Measurements from ENCODE around the gene UBAP1.
"Not testable (repeated sequence)": the region's sequence is repeated elsewhere in the genome, so short reads cannot be mapped to it uniquely, and the experiment has no call there.

Gene UBAP1

DNA sequence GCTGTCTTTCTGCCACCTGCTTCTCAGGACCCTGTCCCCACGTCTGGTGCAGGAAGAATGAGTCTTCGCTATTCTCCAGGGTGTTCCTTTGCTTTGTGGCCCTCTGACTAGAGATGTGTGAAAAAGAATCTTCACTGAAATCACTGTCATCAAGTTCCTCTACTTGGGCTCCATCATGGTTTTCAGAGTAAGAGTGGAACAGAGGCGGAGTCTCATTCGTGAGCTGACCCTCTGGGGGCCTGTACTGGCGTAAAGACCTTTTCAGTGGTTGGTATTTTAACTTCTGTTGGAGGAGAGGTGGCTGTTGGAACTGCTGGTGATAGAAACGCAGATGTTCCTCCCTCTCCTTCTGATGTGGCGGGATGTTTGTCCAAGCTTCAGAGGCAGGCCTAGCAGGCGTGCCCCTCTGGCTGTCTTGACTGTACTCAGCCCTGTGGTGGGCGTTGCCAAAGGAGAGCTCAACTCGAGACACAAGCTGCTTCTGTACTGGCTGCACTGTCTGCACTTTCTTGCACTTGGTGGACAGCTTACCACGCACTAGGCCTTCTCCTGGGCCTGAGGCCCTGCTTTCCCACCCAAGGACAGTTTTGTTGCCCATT is 78.2 kb downstream of the UBAP1 start:
- in situ Hi-C loops (cut with HindIII; ENCODE audit: low sequenced_read_pairs) = no loop called here

GRCh38 chr9:34259315-34259714 is 80.5 kb downstream of the UBAP1 start:
- in situ Hi-C loops (cut with HindIII; ENCODE audit: low sequenced_read_pairs) = no loop called here

DNA sequence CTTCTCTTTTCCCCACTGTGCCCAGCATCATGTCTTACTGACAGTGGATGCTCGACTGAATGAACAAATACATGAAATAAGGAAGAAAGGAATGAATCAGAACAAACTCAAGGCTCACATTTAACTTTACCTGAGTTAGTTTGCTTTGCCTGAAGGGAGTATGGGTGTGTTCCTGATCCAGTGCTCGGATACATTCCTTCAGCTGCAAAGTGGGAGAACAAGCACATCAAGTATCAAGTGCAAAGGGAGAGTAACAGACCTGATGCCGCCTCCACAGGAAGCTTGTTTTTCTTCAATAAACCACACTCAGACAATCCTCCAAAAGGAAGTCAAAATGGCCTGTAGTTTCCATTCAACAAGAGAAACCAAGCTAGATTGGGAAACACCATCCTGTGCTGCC is 84.1 kb downstream of the UBAP1 start:
- in situ Hi-C loops (cut with HindIII; ENCODE audit: low sequenced_read_pairs) = no loop called here

DNA sequence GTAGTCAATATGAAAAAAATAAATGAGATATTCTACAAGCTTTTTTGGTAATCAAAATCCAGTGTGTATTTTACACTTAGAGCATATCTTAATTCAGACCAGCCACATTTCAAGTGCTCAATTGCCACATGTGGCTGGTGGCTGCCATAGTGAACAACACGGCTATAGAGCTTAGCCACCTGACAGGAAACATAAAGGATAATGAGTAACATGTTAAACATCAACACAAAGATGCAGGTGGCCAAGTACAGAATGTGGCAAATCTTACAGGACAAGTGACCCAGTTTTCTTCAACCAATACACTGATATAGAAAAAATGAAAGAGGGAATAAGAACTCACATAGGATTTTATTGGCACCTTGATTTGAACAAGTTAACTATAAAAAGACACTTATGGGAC is 88.8 kb downstream of the UBAP1 start:
- in situ Hi-C loops (cut with HindIII; ENCODE audit: low sequenced_read_pairs) = no loop called here

GRCh38 chr9:34271265-34272006 is 92.6 kb downstream of the UBAP1 start:
- in situ Hi-C loops (cut with HindIII; ENCODE audit: low sequenced_read_pairs) = no loop called here

- in situ Hi-C loops (cut with HindIII; ENCODE audit: low sequenced_read_pairs) = no loop called here
Measured at GRCh38 chr9:34272101-34272541, 93.3 kb downstream of the UBAP1 start.

GRCh38 chr9:34273588-34273987 is 94.7 kb downstream of the UBAP1 start:
- in situ Hi-C loops (cut with HindIII; ENCODE audit: low sequenced_read_pairs) = not testable (repeated sequence)

DNA sequence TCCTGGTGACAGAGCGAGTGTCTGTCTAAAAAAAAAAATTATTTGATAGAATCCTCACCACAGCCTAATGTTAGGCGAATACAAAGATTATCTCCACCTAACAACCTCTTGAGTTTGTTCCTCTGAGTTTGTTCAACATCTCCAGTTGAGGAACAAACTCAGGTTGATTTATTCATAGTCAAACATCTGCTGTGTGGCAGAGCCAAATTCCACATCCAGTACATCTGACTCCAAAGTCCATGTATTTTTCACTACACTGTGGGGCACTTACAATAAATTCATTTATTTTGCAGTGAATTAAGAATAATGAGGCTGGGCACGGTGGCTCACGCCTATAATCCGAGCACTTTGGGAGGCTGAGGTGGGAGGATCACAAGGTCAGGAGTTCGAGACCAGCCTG is 97.0 kb downstream of the UBAP1 start:
- in situ Hi-C loops (cut with HindIII; ENCODE audit: low sequenced_read_pairs) = no loop called here

DNA sequence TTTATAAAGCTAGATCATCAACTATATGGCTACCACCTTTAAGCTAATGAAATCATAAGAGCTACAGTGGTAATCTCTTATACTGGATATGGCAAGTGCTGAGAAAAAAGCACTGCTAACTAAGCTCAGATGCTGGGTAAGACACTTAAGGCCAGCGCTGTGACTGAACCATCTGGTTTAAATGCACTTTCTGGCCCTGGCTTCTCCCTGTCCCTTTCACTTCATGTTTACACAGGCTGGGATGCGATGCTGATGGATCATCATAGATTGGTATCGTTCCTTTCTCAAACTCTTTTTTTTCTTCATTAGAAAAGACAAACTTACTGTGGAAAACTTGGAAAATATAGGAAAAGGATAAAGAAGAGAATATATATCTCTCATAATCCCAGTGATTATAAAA is 97.9 kb downstream of the UBAP1 start:
- in situ Hi-C loops (cut with HindIII; ENCODE audit: low sequenced_read_pairs) = no loop called here

- in situ Hi-C loops (cut with HindIII; ENCODE audit: low sequenced_read_pairs) = no loop called here
Measured at GRCh38 chr9:34279411-34279810, 100.6 kb downstream of the UBAP1 start.

DNA sequence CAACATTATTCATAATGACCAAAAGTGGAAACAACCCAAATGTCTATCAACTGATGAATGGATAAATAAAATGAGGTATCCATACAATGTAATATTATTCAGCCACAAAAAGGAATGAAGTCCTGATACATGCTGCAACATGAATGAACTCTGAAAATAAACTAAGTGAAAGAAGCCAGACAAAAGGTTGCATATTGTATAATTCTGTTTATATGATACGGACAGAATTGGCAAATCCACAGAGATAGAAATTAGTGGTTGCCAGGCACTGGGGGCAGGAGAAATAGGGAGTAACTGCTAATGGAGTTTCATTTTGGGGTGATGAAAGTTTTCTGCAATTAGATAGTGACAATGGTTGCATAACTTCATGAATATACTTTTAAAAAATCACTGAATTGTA is 103.3 kb downstream of the UBAP1 start:
- in situ Hi-C loops (cut with HindIII; ENCODE audit: low sequenced_read_pairs) = no loop called here

DNA sequence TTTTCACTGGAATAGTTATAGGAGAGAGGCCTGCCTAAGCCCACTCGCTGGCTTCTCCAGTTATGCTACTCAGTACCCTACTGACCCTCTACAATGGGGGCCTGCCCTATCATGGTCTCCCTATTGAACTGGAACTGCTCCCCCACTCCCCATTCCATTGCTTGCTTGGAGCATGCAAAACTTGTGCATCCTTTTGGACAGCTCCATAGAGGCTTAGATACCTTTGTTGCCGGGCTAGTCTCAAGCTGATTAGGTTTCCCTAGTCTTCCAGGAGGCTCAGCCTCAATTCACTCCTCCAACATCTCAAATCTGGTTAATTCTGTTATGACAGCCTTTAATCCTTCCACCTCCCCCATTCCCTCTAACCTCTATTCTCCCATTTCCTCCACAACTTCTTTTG is 110.3 kb downstream of the UBAP1 start:
- in situ Hi-C loops (cut with HindIII; ENCODE audit: low sequenced_read_pairs) = no loop called here

GRCh38 chr9:34291023-34291422 is 112.2 kb downstream of the UBAP1 start:
- in situ Hi-C loops (cut with HindIII; ENCODE audit: low sequenced_read_pairs) = no loop called here

DNA sequence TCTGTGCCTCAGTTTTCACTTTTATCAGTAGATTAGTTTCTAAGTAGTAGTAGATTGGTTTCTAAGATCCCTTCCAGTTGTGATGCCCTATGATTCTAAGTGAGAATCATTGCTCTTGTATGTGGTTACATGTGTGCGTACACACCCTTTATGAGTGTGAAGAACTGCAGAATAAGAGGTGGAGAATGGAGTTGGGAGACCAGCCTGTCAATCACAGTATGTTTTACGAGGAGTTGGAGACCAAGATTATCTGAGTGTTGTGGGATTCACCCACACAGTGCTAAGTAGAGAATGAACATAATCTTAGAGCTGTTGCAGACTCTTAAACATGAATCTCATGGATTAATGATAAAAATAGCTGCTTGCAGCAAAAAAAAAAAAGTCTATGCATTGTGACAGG is 112.6 kb downstream of the UBAP1 start:
- in situ Hi-C loops (cut with HindIII; ENCODE audit: low sequenced_read_pairs) = no loop called here

DNA sequence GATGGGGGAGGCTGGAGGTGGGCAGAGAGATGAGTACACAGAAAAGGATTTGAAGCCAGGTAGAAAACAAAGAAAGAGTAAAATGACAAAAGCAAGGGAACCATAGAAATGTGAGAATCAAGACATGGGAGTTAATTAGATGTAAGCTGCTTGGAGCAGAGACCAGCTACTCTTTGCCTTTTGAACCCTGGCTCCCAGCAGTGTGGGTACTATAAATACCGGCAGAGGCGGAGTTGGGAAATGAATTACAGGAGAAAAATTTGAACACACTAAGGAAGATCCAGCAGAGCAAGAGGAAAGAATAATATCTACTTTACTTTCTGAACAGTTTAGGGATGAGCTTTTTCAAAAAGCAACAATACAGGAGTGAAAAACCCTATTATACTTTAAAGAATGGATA is 113.7 kb downstream of the UBAP1 start:
- in situ Hi-C loops (cut with HindIII; ENCODE audit: low sequenced_read_pairs) = no loop called here

- in situ Hi-C loops (cut with HindIII; ENCODE audit: low sequenced_read_pairs) = not testable (repeated sequence)
Measured at GRCh38 chr9:34301064-34301463, 122.2 kb downstream of the UBAP1 start.
